ENCODE results near the gene MGAT1.
A peak's percentile ranks its signal among the peaks of the same experiment; 100 is the strongest.
"Not testable (repeated sequence)": the region's sequence is repeated elsewhere in the genome, so short reads cannot be mapped to it uniquely, and the experiment has no call there.

The MGAT1 gene

GRCh38 chr5:180804129-180804618 lies 1.6 kb upstream of the MGAT1 start:
- DNase-seq (ENCODE audit: low read depth): no peak

- peak; percentile 73 for DNase-seq (ENCODE audit: low read depth)
Measured at GRCh38 chr5:180803181-180804128, 849 bp upstream of the MGAT1 start.

GRCh38 chr5:180801596-180802324 lies 846 bp downstream of the MGAT1 start:
- DNase-seq (ENCODE audit: low read depth): no peak

- no peak for DNase-seq (ENCODE audit: low read depth)
Measured at GRCh38 chr5:180799902-180800801, 2.5 kb downstream of the MGAT1 start.

GRCh38 chr5:180799194-180799593 lies 3.4 kb downstream of the MGAT1 start:
- no peak for DNase-seq (ENCODE audit: low read depth)

GRCh38 chr5:180798193-180798592 lies 4.4 kb downstream of the MGAT1 start:
- no peak for DNase-seq (ENCODE audit: low read depth)

GRCh38 chr5:180797256-180798192 lies 5.1 kb downstream of the MGAT1 start:
- DNase-seq (ENCODE audit: low read depth): no peak

GRCh38 chr5:180795771-180796313 lies 6.8 kb downstream of the MGAT1 start:
- no peak for DNase-seq (ENCODE audit: low read depth)

- DNase-seq (ENCODE audit: low read depth): no peak
Measured at GRCh38 chr5:180792965-180793287, 9.7 kb downstream of the MGAT1 start.

- DNase-seq (ENCODE audit: low read depth): no peak
Measured at GRCh38 chr5:180792287-180792964, 10.2 kb downstream of the MGAT1 start.

- no peak for DNase-seq (ENCODE audit: low read depth)
Measured at GRCh38 chr5:180791611-180792213, 10.9 kb downstream of the MGAT1 start.

- DNase-seq (ENCODE audit: low read depth): no peak
Measured at GRCh38 chr5:180790524-180790923, 12.1 kb downstream of the MGAT1 start.

- DNase-seq (ENCODE audit: low read depth): no peak
Measured at GRCh38 chr5:180790020-180790419, 12.6 kb downstream of the MGAT1 start.

GRCh38 chr5:180788651-180789410 lies 13.8 kb downstream of the MGAT1 start:
- DNase-seq (ENCODE audit: low read depth): not testable (repeated sequence)

- DNase-seq (ENCODE audit: low read depth): no peak
Measured at GRCh38 chr5:180787711-180788431, 14.7 kb downstream of the MGAT1 start.

- no peak for DNase-seq (ENCODE audit: low read depth)
Measured at GRCh38 chr5:180786531-180787398, 15.8 kb downstream of the MGAT1 start.

GRCh38 chr5:180785794-180786221 lies 16.8 kb downstream of the MGAT1 start:
- DNase-seq (ENCODE audit: low read depth): no peak

Data from activated T-helper 9 cell treated with anti-CD3 and anti-CD28 coated beads, Interleukin-2, amount 50 U/mL, for 16 hours (primary cell).